ENCODE measurements around the gene GSK3B.

- TF ChIP-seq SIN3A (IDR thresholded peaks at IDR 0.05; ENCODE audit: low read depth): no peak
- no peak for TF ChIP-seq CTCF (IDR thresholded peaks at IDR 0.05 in 2 of 3, conservative IDR thresholded peaks at IDR 0.05 in 1 of 3; ENCODE audit: borderline replicate concordance in 1 of 3, insufficient read depth in 1 of 3, low read depth in 2 of 3, low read length in 2 of 3)
- TF ChIP-seq EZH2phosphoT487 (IDR thresholded peaks at IDR 0.05; ENCODE audit: borderline replicate concordance): no peak
- TF ChIP-seq CEBPB (IDR thresholded peaks at IDR 0.05; ENCODE audit: low read depth): no peak
These were observed 200.1 kb downstream of the GSK3B start for GRCh38 chr3:119894195-119894594.

Data from HCT116 (cell line).